GM19025 (cell line): ENCODE results near the gene PDIA2.
"Not testable (repeated sequence)": the region's sequence is repeated elsewhere in the genome, so short reads cannot be mapped to it uniquely, and the experiment has no call there.

Experiments used
- ATAC-seq: cut with Tn5 transposase; IDR thresholded peaks from one replicate; pipeline ENCODE4 v1.9.1; 2021; ENCODE audit warnings: mild to moderate bottlenecking, low read depth, moderate library complexity; ENCODE audit not compliant: unreplicated experiment

Gene PDIA2

GRCh38 chr16:263182-263774, 19.7 kb upstream of the PDIA2 start:
- no peak for ATAC-seq

GRCh38 chr16:263944-264343, 19.0 kb upstream of the PDIA2 start:
- no peak for ATAC-seq

- no peak for ATAC-seq
These were observed 18.5 kb upstream of the PDIA2 start for GRCh38 chr16:264440-264951.

GRCh38 chr16:265002-265529, 17.9 kb upstream of the PDIA2 start:
- no peak for ATAC-seq

- no peak for ATAC-seq
These were observed 17.3 kb upstream of the PDIA2 start for GRCh38 chr16:265711-266110.

- ATAC-seq, result no peak
These were observed 16.5 kb upstream of the PDIA2 start for GRCh38 chr16:266258-267164.

- not testable (repeated sequence) for ATAC-seq
These were observed 15.4 kb upstream of the PDIA2 start for GRCh38 chr16:267562-267961.

GRCh38 chr16:268141-269053, 14.6 kb upstream of the PDIA2 start:
- ATAC-seq, result no peak

GRCh38 chr16:269061-269796, 13.7 kb upstream of the PDIA2 start:
- no peak for ATAC-seq

- ATAC-seq, result no peak
These were observed 12.3 kb upstream of the PDIA2 start for GRCh38 chr16:270381-271255.

GRCh38 chr16:272633-273546, 10.1 kb upstream of the PDIA2 start:
- no peak for ATAC-seq

GRCh38 chr16:273547-274421, 9.2 kb upstream of the PDIA2 start:
- no peak for ATAC-seq

- no peak for ATAC-seq
These were observed 7.8 kb upstream of the PDIA2 start for GRCh38 chr16:275041-275641.

GRCh38 chr16:275786-276232, 7.2 kb upstream of the PDIA2 start, which contains the start of gene RGS11:
TSS of gene RGS11 (minus strand) at chr16:275944. CDS start at chr16:275911, 33 bp downstream.
- ATAC-seq, result no peak

GRCh38 chr16:276426-277077, 6.4 kb upstream of the PDIA2 start:
- no peak for ATAC-seq

GRCh38 chr16:278863-279366, 4.0 kb upstream of the PDIA2 start:
- no peak for ATAC-seq
